Sigmoid colon (tissue), 7 donors: Measurements from ENCODE around the gene COBL. TPM values are rescaled to one million over a fixed set of nuclear protein-coding genes. Genes with fewer than 3 reads are reported as not detected.

Experiments
- DNase-seq: peaks from one replicate; pipeline ENCODE4 v3.0.0-alpha.2; 2019
- H3K27ac ChIP-seq, 4 donors: fragments of 200-600 bp; sonication (generic); one replicate each; pipeline ENCODE4 v1.5.1; 2016 to 2019; ENCODE audit warnings: mild to moderate bottlenecking in 1 of 4
- H3K27me3 ChIP-seq, 3 donors: fragments of 200-600 bp; sonication (generic); one replicate each; pipeline ENCODE4 v1.5.1; 2019; ENCODE audit warnings: mild to moderate bottlenecking in 1 of 3
- H3K36me3 ChIP-seq, 4 donors: fragments of 200-600 bp; sonication (generic); one replicate each; pipeline ENCODE4 v1.5.1; 2016 to 2019
- H3K4me1 ChIP-seq, 4 donors: fragments of 200-600 bp; sonication (generic); one replicate each; pipeline ENCODE4 v1.5.1; 2017 to 2019
- H3K4me3 ChIP-seq, 4 donors: fragments of 200-600 bp; sonication (generic); one replicate each; pipeline ENCODE4 v1.5.1; 2017 to 2019; ENCODE audit warnings: mild to moderate bottlenecking in 2 of 4, moderate library complexity in 1 of 4
- H3K9me3 ChIP-seq, 4 donors: fragments of 200-600 bp in 3 of 4; sonication (generic) in 3 of 4; one replicate each; pipeline versions ENCODE4 v1.5.1 to v1.6.1; 2013 to 2019
- EP300 ChIP-seq, 4 donors: sonication (generic); formaldehyde crosslinking; IDR thresholded peaks; one replicate each; pipeline ENCODE4 v1.6.1; 2017; ENCODE audit warnings: antibody characterized with exemption in 4 of 4
- POLR2A ChIP-seq, 2 donors: fragments of 450-650 bp; IDR thresholded peaks; one replicate each; pipeline ENCODE4 v1.6.1; 2016; ENCODE audit warnings: antibody characterized with exemption in 2 of 2, mild to moderate bottlenecking in 2 of 2, moderate library complexity in 2 of 2
- POLR2AphosphoS5 ChIP-seq, 4 donors: sonication (generic); formaldehyde crosslinking; IDR thresholded peaks; one replicate each; pipeline ENCODE4 v1.6.1; 2017; ENCODE audit warnings: antibody characterized with exemption in 4 of 4
- WGBS, 2 donors: extraction: QIAGEN DNeasy Blood & Tissue Kit; methylation state at CpG; one replicate each; pipeline ENCODE4 v1.1.7; 2013; 5-methylcytosine and 5-hydroxymethylcytosine counted together
- intact Hi-C: fragments of 100-400 bp; cut with DNase I; formaldehyde crosslinking; loops from one replicate; pipeline ENCODE4 v1.15.1; 2023
- polyA plus RNA-seq, 3 donors: library from polyadenylated mRNA; stranded (reverse); fragments of 200-250 nt; gene quantifications; one replicate each; pipeline ENCODE4 v1.2.3, GENCODE V29; 2013
- total RNA-seq, 4 donors: library from RNA; depleted of rRNA; stranded (reverse); fragments of >200 nt; gene quantifications; one replicate each; pipeline ENCODE4 v1.1.0, GENCODE V29; 2016
- TF ChIP-seq, protein P1 (sequence below), 4 experiments: fragments of 450-650 bp in 3 of 4; fragments of 200-600 bp in 1 of 4; IDR thresholded peaks; one replicate each; pipeline ENCODE4 v1.5.1; 2016 to 2019; ENCODE audit warnings: antibody characterized with exemption in 4 of 4, mild to moderate bottlenecking in 3 of 4, moderate library complexity in 2 of 4
- donor health status: healthy with polysubstance abuse.
- donor health status: Bipolar disorder and iron deficiency.
- donor health status: healthy.

The COBL gene
- total and polyA plus RNA-seq, 7 donors: 3.0 to 27.6 (median 10.0) TPM

DNA sequence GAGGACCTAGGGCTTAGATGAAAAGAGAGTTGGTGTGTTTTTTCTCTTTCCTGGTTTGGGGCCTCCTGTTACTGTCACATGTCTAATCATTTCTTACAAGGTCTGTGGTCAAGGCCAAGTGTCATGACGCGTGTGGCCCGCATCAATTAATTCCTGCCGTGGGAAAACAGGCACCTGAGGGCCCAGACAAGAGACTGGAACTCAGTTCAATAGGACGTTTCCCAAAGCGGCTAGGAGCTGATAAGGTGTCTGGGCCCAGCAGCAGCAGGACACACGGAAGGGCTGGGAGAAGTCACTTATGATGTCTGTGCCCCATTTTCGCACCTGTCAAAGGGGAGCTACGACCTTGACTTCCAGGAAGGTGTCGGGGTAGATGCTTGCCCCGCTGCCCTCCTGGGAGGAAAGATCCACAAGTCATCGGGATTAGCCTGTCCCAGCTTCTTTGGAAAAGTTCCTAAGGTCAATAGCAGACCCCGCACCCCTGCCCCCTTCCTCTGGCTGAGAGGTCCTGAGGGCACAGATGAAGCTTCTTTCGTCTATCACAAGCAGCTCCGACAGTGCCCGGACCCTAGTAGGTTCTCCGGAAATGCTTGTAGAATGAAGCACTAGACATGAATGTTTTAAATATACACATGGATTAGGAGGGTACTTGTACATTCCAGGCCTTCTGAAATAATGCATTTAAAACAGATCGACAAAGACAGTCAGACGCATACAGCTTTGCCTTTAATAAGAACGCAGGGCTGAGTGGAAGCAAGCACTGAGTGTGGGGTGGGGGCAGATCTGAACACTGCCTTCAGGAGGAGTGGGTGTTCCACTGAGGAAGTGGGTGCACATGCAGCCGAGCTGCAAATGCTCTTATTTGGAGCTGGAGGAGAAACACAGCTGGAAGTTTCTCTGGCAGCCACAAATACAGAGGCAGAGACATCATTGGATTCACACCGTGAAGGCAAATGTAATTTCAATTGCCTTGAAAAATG is 296.4 kb downstream of the COBL start:
- no peak overlapping the region for H3K4me3 ChIP-seq
- no peaks in the 10 kb centered on the region for H3K36me3 ChIP-seq
- whole genome bisulfite sequencing, 2 donors: 84 to 86% methylated on average over 22 of the region's 22 CpGs
- H3K4me1 ChIP-seq: peaks cover 0 to 6% (median 0%) of the 10 kb centered on the region in 4 donors
- no peak for DNase-seq
- no peaks in the 10 kb centered on the region for H3K9me3 ChIP-seq
- intact Hi-C loops: no loop called here
- TF ChIP-seq, protein P1, sequence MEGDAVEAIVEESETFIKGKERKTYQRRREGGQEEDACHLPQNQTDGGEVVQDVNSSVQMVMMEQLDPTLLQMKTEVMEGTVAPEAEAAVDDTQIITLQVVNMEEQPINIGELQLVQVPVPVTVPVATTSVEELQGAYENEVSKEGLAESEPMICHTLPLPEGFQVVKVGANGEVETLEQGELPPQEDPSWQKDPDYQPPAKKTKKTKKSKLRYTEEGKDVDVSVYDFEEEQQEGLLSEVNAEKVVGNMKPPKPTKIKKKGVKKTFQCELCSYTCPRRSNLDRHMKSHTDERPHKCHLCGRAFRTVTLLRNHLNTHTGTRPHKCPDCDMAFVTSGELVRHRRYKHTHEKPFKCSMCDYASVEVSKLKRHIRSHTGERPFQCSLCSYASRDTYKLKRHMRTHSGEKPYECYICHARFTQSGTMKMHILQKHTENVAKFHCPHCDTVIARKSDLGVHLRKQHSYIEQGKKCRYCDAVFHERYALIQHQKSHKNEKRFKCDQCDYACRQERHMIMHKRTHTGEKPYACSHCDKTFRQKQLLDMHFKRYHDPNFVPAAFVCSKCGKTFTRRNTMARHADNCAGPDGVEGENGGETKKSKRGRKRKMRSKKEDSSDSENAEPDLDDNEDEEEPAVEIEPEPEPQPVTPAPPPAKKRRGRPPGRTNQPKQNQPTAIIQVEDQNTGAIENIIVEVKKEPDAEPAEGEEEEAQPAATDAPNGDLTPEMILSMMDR (IDR thresholded peaks at IDR 0.05): no peak
- no peaks in the 10 kb centered on the region for H3K27me3 ChIP-seq
- H3K27ac ChIP-seq: peak overlapping the region in 1 of 4 donors; percentile 4

DNA sequence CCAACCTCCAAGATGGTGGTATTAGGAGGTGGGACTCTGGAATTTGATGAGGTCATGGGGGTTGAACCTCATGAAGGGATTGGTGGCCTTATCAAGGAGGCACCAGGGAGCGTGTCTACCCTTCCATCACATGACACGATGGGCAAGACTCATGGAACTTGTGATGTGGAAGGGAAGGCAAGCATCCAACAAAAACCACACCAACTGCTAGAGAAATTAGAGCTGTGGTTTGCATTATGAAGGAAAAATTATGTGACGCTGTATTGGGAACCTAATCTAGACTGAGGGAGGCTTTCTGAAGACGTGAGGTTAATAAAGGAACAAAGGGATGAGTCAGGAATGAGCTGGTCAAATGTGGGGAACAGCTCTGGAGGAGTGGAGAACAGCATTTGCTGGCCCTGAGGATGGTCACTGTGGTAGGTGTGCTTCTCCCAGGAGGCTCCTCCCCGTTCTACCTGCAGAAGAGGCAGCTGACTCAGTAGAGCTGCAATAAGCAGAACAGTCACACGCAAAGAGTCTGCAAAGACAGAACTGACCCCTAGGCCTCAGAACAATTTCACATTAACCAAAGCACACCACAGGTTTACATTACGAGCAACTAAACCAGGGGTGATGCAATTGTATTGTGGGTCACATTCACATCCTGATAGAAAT is 297.3 kb downstream of the COBL start:
- 86 to 90% methylated on average over 7 of the region's 7 CpGs for WGBS, 2 donors
- H3K27ac ChIP-seq: no peak overlapping the region
- intact Hi-C loops: no loop called here
- no peak overlapping the region for H3K4me3 ChIP-seq
- H3K36me3 ChIP-seq: no peaks in the 10 kb centered on the region
- peaks cover 0 to 6% (median 0%) of the 10 kb centered on the region in 4 donors for H3K4me1 ChIP-seq
- H3K27me3 ChIP-seq: no peaks in the 10 kb centered on the region
- H3K9me3 ChIP-seq: no peaks in the 10 kb centered on the region
- no peak for DNase-seq
- TF ChIP-seq POLR2A (IDR thresholded peaks at IDR 0.05): no peak

DNA sequence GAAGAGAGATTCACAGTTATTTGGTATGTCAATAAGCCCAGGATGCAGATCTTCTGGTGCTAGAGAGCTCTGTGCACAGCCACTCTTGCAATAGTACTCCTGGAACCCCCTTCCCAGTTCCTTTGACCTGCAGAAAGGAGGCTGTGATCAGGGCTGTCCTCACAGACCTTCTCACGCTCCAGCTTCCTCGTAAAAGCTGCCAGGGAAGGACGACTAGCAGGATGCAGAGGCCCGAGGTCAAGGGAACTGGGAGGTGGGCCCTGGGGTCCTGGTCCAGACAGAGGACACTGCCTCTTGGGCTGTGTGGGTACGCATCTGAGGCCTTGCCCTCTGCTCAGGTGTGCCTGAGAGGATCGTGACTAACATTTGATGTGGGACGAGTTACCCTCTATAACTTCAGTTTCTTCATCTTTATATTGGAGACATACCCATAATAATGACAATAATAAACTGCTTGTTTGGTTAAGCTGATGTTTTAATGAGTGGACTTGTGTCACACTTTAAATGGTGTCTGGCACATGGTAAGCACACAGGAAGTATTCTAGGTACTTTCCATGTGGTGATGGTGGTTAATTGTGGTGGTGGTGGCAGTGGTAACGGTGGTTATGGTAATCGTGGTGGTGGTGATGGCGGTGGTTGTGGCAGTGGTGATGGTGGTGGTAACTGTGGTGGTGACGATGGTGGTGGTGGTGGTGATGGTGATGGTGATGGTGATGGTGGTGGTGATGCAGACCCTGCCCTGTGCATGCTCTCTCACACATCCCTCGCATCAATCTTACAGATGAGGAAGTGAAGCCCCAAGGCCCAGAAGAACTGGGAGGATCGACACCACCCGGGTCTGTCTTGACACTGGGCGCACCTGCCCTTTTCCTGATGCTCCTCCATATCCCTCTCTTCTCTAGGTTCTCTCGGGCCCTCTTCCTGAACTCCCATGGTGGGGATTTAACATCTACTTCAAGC is 298.8 kb downstream of the COBL start:
- TF ChIP-seq POLR2AphosphoS5 (IDR thresholded peaks at IDR 0.05) (no peak), EP300 (IDR thresholded peaks at IDR 0.05) (no peak), POLR2A (IDR thresholded peaks at IDR 0.05) (no peak)
- TF ChIP-seq, protein P1 (IDR thresholded peaks at IDR 0.05): no peak
- no peak for DNase-seq
- no peaks in the 10 kb centered on the region for H3K36me3 ChIP-seq
- H3K9me3 ChIP-seq: no peaks in the 10 kb centered on the region
- WGBS, 2 donors: 90 to 93% methylated on average over 16 of the region's 16 CpGs
- H3K4me1 ChIP-seq: peaks cover 0 to 6% (median 0%) of the 10 kb centered on the region in 4 donors
- no peaks in the 10 kb centered on the region for H3K27me3 ChIP-seq
- intact Hi-C loops: no loop called here
- no peak overlapping the region for H3K4me3 ChIP-seq
- H3K27ac ChIP-seq: no peak overlapping the region

DNA sequence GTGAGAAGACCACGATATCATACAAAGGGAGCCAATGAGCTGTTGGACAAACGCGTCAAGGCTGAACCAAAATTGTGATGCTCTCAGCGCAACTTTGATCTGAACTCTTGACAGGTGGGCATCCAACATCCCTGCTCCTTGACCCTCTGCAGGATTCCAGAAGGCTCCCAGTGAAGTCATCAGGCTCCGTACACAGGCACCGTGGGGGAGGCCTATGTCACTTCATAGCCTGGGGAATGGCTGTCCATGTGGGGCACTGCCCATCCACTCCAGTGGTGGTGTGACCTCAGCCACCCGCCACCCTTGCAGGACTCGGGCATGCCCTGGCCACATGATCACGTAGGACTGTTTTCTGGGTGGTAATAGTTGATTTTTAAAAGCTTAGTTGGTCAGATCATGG is 300.1 kb downstream of the COBL start:
- H3K9me3 ChIP-seq: no peaks in the 10 kb centered on the region
- 94 to 95% methylated on average over 9 of the region's 9 CpGs for WGBS, 2 donors
- no peaks in the 10 kb centered on the region for H3K27me3 ChIP-seq
- intact Hi-C loops: no loop called here
- no peaks in the 10 kb centered on the region for H3K36me3 ChIP-seq
- no peak overlapping the region for H3K4me3 ChIP-seq
- peaks cover 0 to 6% (median 0%) of the 10 kb centered on the region in 4 donors for H3K4me1 ChIP-seq
- no peak overlapping the region for H3K27ac ChIP-seq
- DNase-seq: no peak
- no peak for TF ChIP-seq POLR2A (IDR thresholded peaks at IDR 0.05)
- TF ChIP-seq POLR2AphosphoS5 (IDR thresholded peaks at IDR 0.05): no peak
- TF ChIP-seq, protein P1 (IDR thresholded peaks at IDR 0.05): no peak
- no peak for TF ChIP-seq EP300 (IDR thresholded peaks at IDR 0.05)
